CD4-positive, alpha-beta T cell (primary cell): Measurements from ENCODE around the gene UTF1. TPM values are rescaled to one million over a fixed set of nuclear protein-coding genes. Genes with fewer than 3 reads are reported as not detected.

Experiments used
- ATAC-seq: fragments of 200-7000 bp; cut with Tn5 transposase; one replicate; pipeline ENCODE4 v1.10.0; 2022; ENCODE audit warnings: mild to moderate bottlenecking; ENCODE audit not compliant: poor library complexity
- CTCF ChIA-PET: fragments of 350-600 bp; sonication (Branson Sonifier 250); formaldehyde crosslinking; loops from one replicate; lab custom pipeline; 2021; ENCODE audit warnings: antibody characterized with exemption, inconsistent platforms; lab: Charles Lee
- POLR2A ChIA-PET: fragments of 350-600 bp; sonication (Branson Sonifier 250); formaldehyde crosslinking; loops from one replicate; lab custom pipeline; 2021; ENCODE audit warnings: antibody characterized with exemption, inconsistent platforms; lab: Charles Lee
- DNase-seq, 14 experiments: peaks; one replicate each; pipeline ENCODE4 v3.0.0-alpha.2; 2013 to 2020; ENCODE audit warnings: mixed read lengths in 2 of 14
- H3K27ac ChIP-seq, 2 donors: one replicate each; pipeline versions ENCODE4 v1.5.1 to v1.7.0; 2013; ENCODE audit warnings: low read length in 2 of 2, low read depth in 1 of 2, mild to moderate bottlenecking in 1 of 2
- H3K27me3 ChIP-seq, 2 experiments: 1 replicate in 1 of 2; 2 replicates in 1 of 2; pipeline versions ENCODE4 v1.6.1 to v1.7.0; 2013; ENCODE audit warnings: low read length in 2 of 2, control low read depth in 1 of 2, mild to moderate bottlenecking in 1 of 2, moderate library complexity in 1 of 2; ENCODE audit not compliant: insufficient read depth in 2 of 2, control insufficient read depth in 1 of 2
- H3K36me3 ChIP-seq: one replicate; pipeline ENCODE4 v1.6.1; 2013; ENCODE audit warnings: low read length, control low read depth; ENCODE audit not compliant: insufficient read depth
- H3K4me1 ChIP-seq: one replicate; pipeline ENCODE4 v1.6.1; 2013; ENCODE audit warnings: low read length, control low read depth; ENCODE audit not compliant: insufficient read depth
- H3K4me3 ChIP-seq: one replicate; pipeline ENCODE4 v1.5.1; 2013; ENCODE audit warnings: mild to moderate bottlenecking, low read length, moderate library complexity
- H3K9me3 ChIP-seq, 2 experiments: 1 replicate in 1 of 2; 2 replicates in 1 of 2; pipeline versions ENCODE4 v1.6.1 to v1.7.0; 2013; ENCODE audit warnings: low read length in 2 of 2, mild to moderate bottlenecking in 2 of 2, control low read depth in 1 of 2, moderate library complexity in 1 of 2; ENCODE audit not compliant: control insufficient read depth in 1 of 2, insufficient read depth in 1 of 2
- H3K27ac Mint-ChIP-seq: one replicate; pipeline ENCODE4 v1.8.0; 2020; ENCODE audit warnings: mixed read lengths
- H3K27me3 Mint-ChIP-seq: one replicate; pipeline ENCODE4 v1.8.0; 2021; ENCODE audit warnings: mixed read lengths
- H3K36me3 Mint-ChIP-seq: one replicate; pipeline ENCODE4 v1.8.0; 2021; ENCODE audit warnings: low read depth, mixed read lengths
- H3K4me1 Mint-ChIP-seq: one replicate; pipeline ENCODE4 v1.8.0; 2021; ENCODE audit warnings: low read depth, mixed read lengths
- H3K4me3 Mint-ChIP-seq: one replicate; pipeline ENCODE4 v1.8.0; 2020; ENCODE audit warnings: mild to moderate bottlenecking, mixed read lengths
- H3K9me3 Mint-ChIP-seq: one replicate; pipeline ENCODE4 v1.8.0; 2020; ENCODE audit warnings: mixed read lengths
- intact Hi-C, 2 experiments: fragments of 100-400 bp; cut with DNase I in 1 of 2; cut with micrococcal nuclease in 1 of 2; formaldehyde crosslinking; loops; one replicate each; pipeline versions ENCODE4 v1.15.1 to v1.9.0; 2023 to 2025; cut with DNase I, micrococcal nuclease
- total RNA-seq, 174 experiments: library from RNA in 2 of 174; stranded (reverse) in 2 of 174; gene quantifications; one replicate each; pipeline ENCODE4 v1.2.3 and lab custom pipeline; 2021 to 2026
- TF ChIP-seq, protein P1 (sequence below): fragments of 200-600 bp; IDR thresholded peaks from one replicate; pipeline ENCODE4 v1.8.0; 2022; ENCODE audit warnings: antibody characterized with exemption, mild to moderate bottlenecking

The UTF1 gene
- total RNA-seq, 2 experiments from 2014 or later, result not detected

GRCh38 chr10:133247681-133248333 is 17.8 kb downstream of the UTF1 start:
- H3K4me3 ChIP-seq, result no peak overlapping the region
- no peak overlapping the region for H3K27ac ChIP-seq
- Mint-ChIP-seq H3K9me3 (no peaks in the 10 kb centered on the region), H3K27me3 (peaks cover 5% of the 10 kb centered on the region), H3K4me3 (no peak overlapping the region), H3K36me3 (no peaks in the 10 kb centered on the region), H3K4me1 (no peaks in the 10 kb centered on the region), H3K27ac (no peak overlapping the region)
- H3K9me3 ChIP-seq, result peaks cover 0 to 5% of the 10 kb centered on the region in 2 experiments
- intact Hi-C loops, result no loop called here
- H3K4me1 ChIP-seq, result peaks cover 4% of the 10 kb centered on the region
- H3K36me3 ChIP-seq, result no peaks in the 10 kb centered on the region
- ATAC-seq, result no peak
- ChIA-PET POLR2A (no interaction called here), CTCF (no interaction called here)
- no peak for DNase-seq
- peaks cover 2 to 9% of the 10 kb centered on the region in 2 experiments for H3K27me3 ChIP-seq
- TF ChIP-seq, protein P1, sequence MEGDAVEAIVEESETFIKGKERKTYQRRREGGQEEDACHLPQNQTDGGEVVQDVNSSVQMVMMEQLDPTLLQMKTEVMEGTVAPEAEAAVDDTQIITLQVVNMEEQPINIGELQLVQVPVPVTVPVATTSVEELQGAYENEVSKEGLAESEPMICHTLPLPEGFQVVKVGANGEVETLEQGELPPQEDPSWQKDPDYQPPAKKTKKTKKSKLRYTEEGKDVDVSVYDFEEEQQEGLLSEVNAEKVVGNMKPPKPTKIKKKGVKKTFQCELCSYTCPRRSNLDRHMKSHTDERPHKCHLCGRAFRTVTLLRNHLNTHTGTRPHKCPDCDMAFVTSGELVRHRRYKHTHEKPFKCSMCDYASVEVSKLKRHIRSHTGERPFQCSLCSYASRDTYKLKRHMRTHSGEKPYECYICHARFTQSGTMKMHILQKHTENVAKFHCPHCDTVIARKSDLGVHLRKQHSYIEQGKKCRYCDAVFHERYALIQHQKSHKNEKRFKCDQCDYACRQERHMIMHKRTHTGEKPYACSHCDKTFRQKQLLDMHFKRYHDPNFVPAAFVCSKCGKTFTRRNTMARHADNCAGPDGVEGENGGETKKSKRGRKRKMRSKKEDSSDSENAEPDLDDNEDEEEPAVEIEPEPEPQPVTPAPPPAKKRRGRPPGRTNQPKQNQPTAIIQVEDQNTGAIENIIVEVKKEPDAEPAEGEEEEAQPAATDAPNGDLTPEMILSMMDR, result no peak

DNA sequence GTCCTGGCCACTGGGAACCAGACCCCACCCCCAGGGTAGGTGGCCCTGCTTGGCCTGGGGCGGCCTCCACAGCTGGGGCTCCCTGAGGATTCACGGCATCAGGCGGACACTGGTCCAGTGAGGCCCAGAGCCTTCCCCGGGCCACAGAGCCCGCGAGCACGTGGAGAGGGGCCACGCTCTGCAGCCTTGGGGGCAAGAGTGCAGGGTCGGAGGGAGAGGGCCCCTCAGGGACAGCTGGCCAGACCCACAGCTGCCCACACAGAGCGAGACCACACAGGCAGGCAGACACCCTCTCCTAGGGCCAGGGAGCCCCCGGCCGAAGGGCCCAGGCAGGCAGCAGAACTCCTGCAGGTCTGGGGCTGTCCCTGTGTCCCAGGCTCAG is 18.3 kb downstream of the UTF1 start:
- Mint-ChIP-seq H3K27me3 (peaks cover under 1% of the 10 kb centered on the region), H3K36me3 (no peaks in the 10 kb centered on the region), H3K27ac (no peak overlapping the region), H3K4me3 (no peak overlapping the region), H3K4me1 (no peaks in the 10 kb centered on the region), H3K9me3 (no peaks in the 10 kb centered on the region)
- Histone ChIP-seq H3K27me3 (peaks cover 0 to 6% of the 10 kb centered on the region in 2 experiments), H3K9me3 (peaks cover 0 to 5% of the 10 kb centered on the region in 2 experiments), H3K27ac (no peak overlapping the region), H3K36me3 (no peaks in the 10 kb centered on the region), H3K4me1 (peaks cover 4% of the 10 kb centered on the region), H3K4me3 (no peak overlapping the region)
- ChIA-PET POLR2A (no interaction called here), CTCF (no interaction called here)
- TF ChIP-seq, protein P1, result no peak
- ATAC-seq (no peak), DNase-seq (no peak)
- intact Hi-C loops, result no loop called here

DNA sequence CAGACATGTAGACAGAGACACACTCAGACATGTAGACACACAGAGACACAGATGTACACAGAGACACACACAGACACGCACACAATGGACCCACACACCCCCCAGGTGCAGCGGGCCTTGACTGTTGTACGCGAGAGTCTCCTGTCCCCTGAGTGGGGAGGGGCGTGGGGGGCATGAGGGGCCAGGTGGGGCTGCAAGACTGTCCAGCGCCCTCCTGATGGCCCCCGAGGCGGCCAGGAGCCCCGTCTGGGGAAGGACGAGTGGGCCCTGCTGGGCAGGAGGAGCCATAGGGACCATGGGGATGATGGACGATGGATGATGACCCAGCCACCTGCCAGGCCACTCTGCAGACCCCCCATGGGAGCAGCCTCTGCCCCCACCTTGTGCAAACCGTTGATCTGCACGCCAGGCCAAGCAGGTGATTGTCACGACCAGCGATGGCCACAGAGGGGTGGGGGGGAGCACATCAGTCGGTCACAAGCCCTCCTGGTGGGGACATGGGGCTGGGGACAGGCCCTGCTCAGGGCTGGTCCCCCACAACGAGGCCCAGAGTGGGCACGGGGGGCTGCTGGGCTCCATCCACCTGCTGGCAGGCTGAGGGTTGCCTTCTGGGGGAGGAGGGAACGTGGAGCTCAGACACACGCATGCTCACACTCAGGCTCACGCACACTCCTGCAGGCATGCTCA is 19.2 kb downstream of the UTF1 start:
- no peak overlapping the region for H3K27ac ChIP-seq
- Mint-ChIP-seq H3K4me1 (no peaks in the 10 kb centered on the region), H3K9me3 (no peaks in the 10 kb centered on the region), H3K27ac (no peak overlapping the region), H3K36me3 (no peaks in the 10 kb centered on the region), H3K27me3 (no peaks in the 10 kb centered on the region), H3K4me3 (no peak overlapping the region)
- ChIA-PET POLR2A (no interaction called here), CTCF (no interaction called here)
- peaks cover 0 to 3% of the 10 kb centered on the region in 2 experiments for H3K27me3 ChIP-seq
- intact Hi-C loops, result no loop called here
- H3K4me1 ChIP-seq, result peaks cover 4% of the 10 kb centered on the region
- H3K4me3 ChIP-seq, result no peak overlapping the region
- no peaks in the 10 kb centered on the region for H3K36me3 ChIP-seq
- peak in 1 of 14 experiments; percentile 26 for DNase-seq
- TF ChIP-seq, protein P1, result no peak
- H3K9me3 ChIP-seq, result peaks cover 0 to 1% of the 10 kb centered on the region in 2 experiments
- ATAC-seq, result no peak
